Mononuclear cell (primary cell): Measurements from ENCODE around the gene MPP3. TPM values are rescaled to one million over a fixed set of nuclear protein-coding genes. Genes with fewer than 3 reads are reported as not detected.
"Not testable (repeated sequence)": the region's sequence is repeated elsewhere in the genome, so short reads cannot be mapped to it uniquely, and the experiment has no call there.

Experiments used
- H3K27me3 ChIP-seq: 2 replicates; pipeline ENCODE4 v1.6.0; 2011; ENCODE audit warnings: low read length, control low read depth; ENCODE audit not compliant: insufficient read depth
- H3K4me1 ChIP-seq: 2 replicates; pipeline ENCODE4 v1.5.1; 2011; ENCODE audit warnings: mild to moderate bottlenecking, low read length, control low read depth; ENCODE audit not compliant: insufficient read depth
- H3K4me3 ChIP-seq: 2 replicates; pipeline ENCODE4 v1.5.1; 2011; ENCODE audit warnings: mild to moderate bottlenecking, low read length, moderate library complexity
- H3K9me3 ChIP-seq: 2 replicates; pipeline ENCODE4 v1.5.1; 2011; ENCODE audit warnings: low read depth, mild to moderate bottlenecking, control low read depth, low read length
- total RNA-seq: library from RNA; depleted of rRNA; stranded (reverse); fragments of >200 nt; gene quantifications from one replicate; pipeline ENCODE4 v1.2.3, GENCODE V29; 2012

Gene MPP3
- total RNA-seq, 1 donor: 0.21 TPM

DNA sequence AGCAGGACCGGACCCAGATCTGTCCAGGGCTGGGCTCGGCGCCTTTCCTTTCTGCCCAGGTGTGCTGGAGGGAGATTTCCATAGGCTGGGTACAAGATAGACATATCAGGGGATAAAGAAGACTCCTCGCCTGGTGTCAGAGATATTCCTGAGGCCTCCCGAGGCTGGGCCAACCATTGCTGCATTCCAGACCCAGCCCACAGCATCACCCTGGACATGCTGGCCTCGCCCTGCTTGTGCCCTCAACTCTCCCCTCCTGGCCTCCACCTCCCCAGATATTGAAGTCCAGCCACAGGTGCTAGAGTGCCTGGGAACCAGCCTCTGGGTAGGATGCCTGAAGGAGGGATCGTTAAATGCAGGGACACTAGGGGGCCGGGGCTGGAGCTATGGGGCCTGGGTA lies 16.2 kb upstream of the MPP3 start:
- Histone ChIP-seq H3K4me1 (no peaks in the 10 kb centered on the region), H3K9me3 (no peaks in the 10 kb centered on the region), H3K4me3 (no peak overlapping the region), H3K27me3 (no peaks in the 10 kb centered on the region)

DNA sequence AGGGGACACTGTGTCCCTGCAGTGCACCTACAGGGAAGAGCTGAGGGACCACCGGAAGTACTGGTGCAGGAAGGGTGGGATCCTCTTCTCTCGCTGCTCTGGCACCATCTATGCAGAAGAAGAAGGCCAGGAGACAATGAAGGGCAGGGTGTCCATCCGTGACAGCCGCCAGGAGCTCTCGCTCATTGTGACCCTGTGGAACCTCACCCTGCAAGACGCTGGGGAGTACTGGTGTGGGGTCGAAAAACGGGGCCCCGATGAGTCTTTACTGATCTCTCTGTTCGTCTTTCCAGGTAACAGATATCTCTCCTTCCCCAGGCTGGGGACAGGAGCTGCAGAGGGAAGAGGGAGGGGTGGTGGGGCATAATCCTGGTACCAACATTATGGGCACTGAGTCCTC lies 15.7 kb upstream of the MPP3 start:
- Histone ChIP-seq H3K27me3 (no peaks in the 10 kb centered on the region), H3K9me3 (no peaks in the 10 kb centered on the region), H3K4me1 (no peaks in the 10 kb centered on the region), H3K4me3 (no peak overlapping the region)

DNA sequence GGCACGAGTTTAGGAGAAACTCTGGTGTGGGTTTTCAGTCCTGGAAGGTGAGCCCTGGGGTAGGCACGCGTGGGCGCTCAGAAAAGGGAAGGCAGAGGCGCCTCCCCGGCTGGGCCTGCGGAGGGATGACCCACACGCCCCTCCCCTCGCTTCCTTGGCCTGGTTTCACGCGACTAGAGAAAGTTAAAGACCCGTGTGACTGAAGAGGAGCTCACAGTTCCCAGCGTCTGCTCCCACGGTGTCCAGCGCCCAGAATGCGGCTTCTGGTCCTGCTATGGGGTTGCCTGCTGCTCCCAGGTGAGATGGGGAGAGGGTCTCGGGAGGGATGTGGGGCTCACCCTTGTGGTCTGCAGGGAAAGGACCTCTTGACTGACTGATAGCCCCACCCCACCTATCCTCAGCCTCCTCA lies 14.0 kb upstream of the MPP3 start, which contains the start of gene CD300LG:
CD300LG (plus strand) TSS at position 214 of the 409 bp plus-strand sequence; CDS start at position 255, 41 bp downstream.
- H3K9me3 ChIP-seq: no peaks in the 10 kb centered on the region
- H3K27me3 ChIP-seq: no peaks in the 10 kb centered on the region

DNA sequence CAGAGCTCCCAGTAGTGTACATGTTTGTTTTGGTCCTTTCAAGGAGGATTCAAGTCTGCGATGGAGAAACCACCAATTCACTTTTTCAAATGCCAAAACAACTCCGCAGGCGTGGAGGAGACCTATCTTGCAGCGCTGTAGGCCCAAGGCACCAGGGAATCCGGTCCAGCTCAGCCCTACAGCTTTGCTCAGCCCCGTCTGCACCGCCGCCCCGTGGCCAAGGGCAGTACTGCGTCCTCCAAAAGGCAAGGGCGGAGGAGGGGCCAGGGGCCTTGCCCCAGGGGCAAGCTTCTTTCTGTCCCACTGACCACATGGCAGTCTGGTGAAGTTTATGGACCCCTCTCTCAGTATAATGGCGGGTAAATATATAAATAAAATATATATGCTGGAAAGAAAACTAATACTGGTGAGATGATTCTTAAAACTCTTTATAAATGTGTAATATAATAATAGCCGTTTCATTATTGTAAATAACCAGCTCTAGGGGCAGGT lies 13.3 kb upstream of the MPP3 start:
- Histone ChIP-seq H3K9me3 (no peaks in the 10 kb centered on the region), H3K4me3 (no peak overlapping the region), H3K4me1 (no peaks in the 10 kb centered on the region), H3K27me3 (no peaks in the 10 kb centered on the region)

More for the DNA sequence above, 14.0 kb upstream of the MPP3 start, which contains the start of gene CD300LG:
- Histone ChIP-seq H3K4me3 (no peak within 1 kb of the TSS), H3K4me1 (no peaks in the 10 kb centered on the region)

DNA sequence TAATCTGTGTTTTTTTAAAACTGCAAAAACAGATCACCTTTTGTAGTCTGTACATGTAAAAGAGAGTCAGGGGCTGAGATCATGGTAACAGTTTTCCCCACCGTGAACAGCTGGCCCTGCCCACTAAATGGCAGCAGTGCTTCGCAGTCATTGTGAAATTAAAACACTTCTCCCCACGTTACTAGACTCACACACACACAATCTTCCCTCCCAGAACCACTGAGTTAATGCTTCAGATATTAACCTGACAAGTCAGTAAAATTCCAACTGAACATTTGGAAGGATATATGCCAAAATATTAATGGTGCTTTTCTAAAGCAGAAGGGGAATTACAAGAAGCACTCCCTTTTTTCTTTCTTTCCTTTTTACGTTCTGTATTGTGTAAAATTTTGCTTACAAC lies 12.8 kb upstream of the MPP3 start:
- Histone ChIP-seq H3K27me3 (no peaks in the 10 kb centered on the region), H3K9me3 (no peaks in the 10 kb centered on the region), H3K4me3 (no peak overlapping the region), H3K4me1 (no peaks in the 10 kb centered on the region)

DNA sequence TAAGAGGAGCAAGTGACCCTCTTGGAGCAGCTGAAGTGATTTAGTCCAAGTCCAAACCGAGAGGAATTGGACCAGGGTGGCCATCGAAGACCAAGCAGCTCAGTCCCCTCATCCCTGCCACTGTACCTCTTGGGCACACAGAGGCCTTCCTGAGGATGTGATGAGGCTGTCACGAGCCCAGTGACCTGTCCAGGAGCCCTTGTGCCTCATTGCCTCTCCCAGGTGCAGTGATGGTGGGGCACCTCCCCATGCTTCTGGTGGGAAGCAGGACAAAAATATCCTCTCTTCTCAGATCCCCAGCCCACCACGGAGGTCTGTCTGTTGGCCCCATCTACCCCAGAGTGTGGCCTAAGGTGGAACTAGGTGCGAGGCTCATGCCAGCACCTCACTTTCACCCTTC lies 11.3 kb upstream of the MPP3 start:
- H3K4me1 ChIP-seq: no peaks in the 10 kb centered on the region
- no peak overlapping the region for H3K4me3 ChIP-seq
- H3K27me3 ChIP-seq: no peaks in the 10 kb centered on the region
- H3K9me3 ChIP-seq: no peaks in the 10 kb centered on the region

DNA sequence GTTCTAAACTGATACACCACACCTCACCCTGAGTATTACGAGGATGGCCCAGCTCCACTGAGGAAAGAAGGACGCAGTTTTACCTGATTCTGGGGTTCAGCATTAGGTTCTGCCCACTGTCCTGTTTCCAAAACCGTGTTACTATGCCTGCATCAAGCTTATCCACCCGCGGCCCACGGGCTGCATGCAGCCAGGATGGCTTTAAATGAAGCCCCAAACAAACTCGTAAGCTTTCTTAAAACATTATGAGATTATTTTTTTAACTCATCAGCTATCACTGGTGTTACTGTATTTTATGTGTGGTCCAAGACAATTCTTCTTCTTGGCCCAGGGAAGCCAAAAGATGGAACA lies 10.0 kb upstream of the MPP3 start:
- Histone ChIP-seq H3K4me1 (no peaks in the 10 kb centered on the region), H3K9me3 (no peaks in the 10 kb centered on the region), H3K27me3 (no peaks in the 10 kb centered on the region), H3K4me3 (no peak overlapping the region)

DNA sequence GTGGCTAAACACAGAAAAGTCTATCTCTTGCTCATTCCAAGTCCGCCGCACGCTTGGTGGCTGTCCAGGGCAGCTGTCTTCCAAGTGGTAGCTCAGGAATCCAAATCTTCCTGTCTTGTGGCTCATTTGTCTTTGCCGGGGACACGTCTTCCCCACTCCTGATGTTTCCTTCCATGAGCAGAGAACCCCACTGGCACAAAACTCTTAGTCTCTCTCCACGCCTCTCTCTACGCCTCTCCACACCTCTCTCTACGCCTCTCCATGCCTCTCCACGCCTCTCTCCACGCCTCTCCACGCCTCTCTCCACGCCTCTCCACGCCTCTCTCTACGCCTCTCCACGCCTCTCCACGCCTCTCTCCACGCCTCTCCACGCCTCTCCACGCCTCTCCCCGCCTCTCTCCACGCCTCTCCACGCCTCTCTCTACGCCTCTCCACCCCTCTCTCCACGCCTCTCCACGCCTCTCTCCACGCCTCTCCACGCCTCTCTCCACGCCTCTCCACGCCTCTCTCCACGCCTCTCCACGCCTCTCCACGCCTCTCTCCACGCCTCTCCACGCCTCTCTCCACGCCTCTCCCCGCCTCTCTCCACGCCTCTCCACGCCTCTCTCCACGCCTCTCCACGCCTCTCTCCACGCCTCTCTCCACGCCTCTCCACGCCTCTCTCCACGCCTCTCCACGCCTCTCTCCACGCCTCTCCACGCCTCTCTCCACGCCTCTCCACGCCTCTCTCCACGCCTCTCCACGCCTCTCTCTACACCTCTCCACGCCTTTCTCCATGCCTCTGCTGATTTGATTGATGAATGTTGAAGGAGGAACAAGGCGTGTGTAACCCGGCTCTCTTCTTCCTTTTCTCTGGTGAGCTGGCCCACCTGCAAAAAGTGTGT lies 9.4 kb upstream of the MPP3 start:
- H3K4me1 ChIP-seq, H3K9me3 ChIP-seq, H3K4me3 ChIP-seq, H3K27me3 ChIP-seq: not testable (repeated sequence)

DNA sequence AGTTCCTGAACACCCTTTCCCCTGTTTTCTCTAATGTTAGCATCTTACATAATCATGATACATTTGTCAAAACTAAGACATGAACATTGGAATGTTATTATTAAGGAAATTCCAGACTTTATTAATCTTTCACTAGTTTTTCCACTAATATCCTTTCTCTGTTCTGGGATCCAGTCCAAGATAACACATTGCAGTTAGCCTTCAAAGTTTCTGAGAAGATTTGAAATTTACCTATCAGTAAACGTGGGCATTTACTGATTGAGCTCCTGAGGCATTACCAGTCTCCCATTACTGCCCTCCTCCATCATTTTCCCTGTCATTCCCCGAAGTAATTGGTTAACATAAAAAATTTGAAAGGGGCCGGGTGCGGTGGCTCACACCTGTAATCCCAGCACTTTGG lies 8.3 kb upstream of the MPP3 start:
- Histone ChIP-seq H3K27me3 (no peaks in the 10 kb centered on the region), H3K4me3 (no peak overlapping the region), H3K9me3 (no peaks in the 10 kb centered on the region), H3K4me1 (no peaks in the 10 kb centered on the region)

DNA sequence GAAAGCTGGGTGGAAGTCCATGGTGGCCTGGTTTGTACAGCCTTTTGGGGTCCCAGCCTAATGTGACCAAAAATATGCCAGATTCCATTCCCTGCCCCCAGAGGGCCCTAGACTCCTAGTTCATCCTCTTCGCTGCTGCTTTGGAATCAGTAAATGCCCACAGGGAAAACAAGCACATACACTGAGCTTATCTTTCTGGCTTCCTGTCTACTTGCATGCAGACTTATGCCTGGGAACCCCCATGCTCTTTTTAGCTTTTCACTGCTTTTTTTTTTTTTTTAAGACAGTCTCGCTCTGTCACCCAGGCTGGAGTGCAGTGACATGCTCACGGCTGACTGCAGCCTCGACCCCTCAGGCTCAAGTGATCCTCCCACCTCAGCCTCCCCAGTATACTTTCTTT lies 7.9 kb upstream of the MPP3 start:
- Histone ChIP-seq H3K4me1 (no peaks in the 10 kb centered on the region), H3K9me3 (no peaks in the 10 kb centered on the region), H3K4me3 (no peak overlapping the region), H3K27me3 (peaks cover 2% of the 10 kb centered on the region)

DNA sequence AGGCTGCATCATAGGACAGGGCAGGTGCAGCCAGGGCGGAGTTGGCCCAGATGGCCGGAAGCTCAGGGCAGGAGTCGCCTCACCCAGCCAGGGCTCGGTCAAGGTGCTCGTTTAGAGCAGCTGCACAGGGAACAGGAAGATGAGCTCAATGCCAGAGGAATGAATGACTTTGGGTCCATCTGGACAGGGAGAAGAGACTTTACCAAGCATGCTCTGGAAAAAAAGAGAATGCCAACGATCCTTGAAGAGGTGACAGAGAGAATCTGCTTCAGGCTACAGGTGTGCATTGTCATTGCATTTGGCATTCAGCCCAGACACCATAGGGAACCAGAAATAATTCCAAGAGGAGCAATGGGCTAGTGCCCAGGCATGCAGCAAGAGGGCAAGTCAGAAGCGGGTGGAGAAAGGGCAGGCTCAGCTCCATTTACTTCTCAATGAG lies 6.7 kb upstream of the MPP3 start:
- Histone ChIP-seq H3K9me3 (no peaks in the 10 kb centered on the region), H3K4me1 (no peaks in the 10 kb centered on the region), H3K27me3 (peaks cover 4% of the 10 kb centered on the region), H3K4me3 (no peak overlapping the region)

DNA sequence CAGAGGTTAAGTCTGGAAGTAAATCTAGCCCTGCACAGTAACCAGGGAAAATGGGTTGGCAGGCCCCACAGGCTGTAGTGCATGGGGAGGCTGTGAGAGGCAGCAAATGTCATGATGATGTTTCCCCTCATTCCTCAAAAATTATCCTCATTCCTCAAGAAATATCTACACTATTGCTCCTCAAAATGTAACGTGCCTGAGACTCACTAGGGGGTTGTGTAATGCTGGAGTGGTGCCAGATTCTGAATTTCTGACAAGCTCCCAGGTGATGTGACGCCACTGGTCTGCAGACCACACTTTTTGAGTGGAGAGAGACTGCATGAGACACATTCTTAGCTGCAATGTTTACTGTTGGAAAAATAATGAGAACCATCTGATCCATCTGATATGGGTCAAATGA lies 1.2 kb upstream of the MPP3 start:
- Histone ChIP-seq H3K4me1 (peaks cover 9% of the 10 kb centered on the region), H3K27me3 (peaks cover 28% of the 10 kb centered on the region), H3K4me3 (no peak overlapping the region), H3K9me3 (no peaks in the 10 kb centered on the region)

DNA sequence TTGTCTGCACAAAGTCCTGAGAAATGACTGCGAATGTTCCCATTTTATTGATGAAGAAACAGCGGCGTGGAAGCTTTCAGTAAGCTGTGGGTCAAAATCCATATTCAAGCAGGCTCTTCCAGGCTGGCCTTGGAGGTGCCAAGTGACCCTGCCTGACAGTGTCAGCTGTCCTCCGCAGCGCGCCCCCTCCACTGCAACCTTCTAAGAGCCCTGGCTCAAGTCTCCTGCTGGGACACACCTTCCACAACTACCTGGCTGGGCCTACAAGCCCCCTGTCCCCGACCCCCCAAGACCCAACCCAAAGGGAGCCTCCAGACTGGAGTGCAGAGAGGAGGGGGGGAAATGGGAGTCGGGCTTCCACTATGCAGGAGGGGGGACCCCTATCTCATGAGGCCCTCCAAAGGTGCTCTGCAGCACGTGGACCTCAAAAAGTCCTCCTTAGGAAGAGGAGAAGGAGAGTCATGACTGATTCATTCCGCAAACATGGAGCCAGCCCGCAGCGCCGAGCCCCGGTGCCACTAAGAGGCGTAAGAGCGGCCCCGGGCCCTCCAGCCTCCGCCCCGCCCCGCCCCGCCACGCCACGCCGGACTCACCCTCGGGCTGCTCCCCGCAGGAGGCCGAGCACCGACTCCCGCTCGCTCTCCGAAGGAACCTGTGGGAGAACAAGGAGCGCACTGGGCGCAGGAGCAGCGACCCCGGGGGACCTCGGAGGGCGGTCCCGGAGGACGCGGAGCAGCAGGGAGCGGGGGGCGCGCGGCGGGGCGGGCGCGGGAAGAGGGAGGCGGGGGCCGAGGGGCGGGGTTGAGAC lies 574 bp downstream of the MPP3 start:
- Histone ChIP-seq H3K9me3 (no peaks in the 10 kb centered on the region), H3K4me3 (peak overlapping the region; percentile 25), H3K27me3 (peaks cover 28% of the 10 kb centered on the region), H3K4me1 (peaks cover 9% of the 10 kb centered on the region)

DNA sequence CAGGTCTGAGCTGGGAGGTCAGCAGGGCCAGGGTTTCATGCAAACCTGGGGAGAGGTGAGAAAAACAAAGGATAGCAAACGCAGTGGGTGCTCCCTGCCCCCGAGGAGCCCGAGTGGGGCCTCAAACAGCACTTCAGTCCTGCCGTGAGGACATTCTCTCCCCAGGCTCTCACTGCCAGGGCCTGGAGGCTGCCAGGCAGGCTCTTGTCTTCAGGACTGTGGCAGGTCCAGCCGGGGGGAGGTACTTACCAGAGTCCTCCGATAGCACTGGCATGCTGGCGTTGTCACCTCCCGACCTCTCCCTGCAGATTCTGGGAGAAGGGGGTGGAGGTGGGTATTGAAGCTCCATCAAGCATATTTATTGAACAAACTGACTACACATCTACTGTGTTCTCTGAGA lies 1.3 kb downstream of the MPP3 start:
- H3K9me3 ChIP-seq: no peaks in the 10 kb centered on the region
- no peak overlapping the region for H3K4me3 ChIP-seq
- peaks cover 9% of the 10 kb centered on the region for H3K4me1 ChIP-seq
- peaks cover 28% of the 10 kb centered on the region for H3K27me3 ChIP-seq

DNA sequence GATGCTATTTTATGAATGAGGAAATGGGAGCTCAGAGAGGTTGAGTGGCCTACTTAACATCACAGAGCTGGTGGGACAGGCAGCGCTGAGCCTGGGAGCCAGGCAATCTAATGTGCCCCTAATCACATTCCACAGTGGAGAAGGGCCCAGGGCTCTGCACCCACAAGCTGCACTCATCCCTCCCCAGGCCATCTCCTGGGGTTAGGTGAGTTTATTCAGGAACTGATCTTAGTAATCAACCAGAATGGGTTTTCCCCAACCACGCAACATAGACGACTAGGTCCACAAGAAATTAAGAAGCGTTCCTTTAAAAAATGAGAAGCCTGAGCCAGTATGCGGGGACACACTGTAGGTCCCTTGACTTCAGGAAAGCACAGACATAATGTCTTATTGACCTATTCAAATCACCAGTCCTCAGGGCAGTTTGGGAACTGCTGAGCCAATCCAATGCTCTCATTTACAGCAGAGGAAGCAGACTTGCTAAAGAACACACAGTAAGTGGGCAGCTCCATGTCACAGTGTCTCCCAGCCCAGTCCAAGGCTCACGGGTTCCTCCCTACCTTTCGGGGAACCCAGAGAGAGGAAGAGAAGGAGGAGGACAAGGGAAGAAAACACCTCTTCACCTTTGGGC lies 2.3 kb downstream of the MPP3 start:
- Histone ChIP-seq H3K9me3 (no peaks in the 10 kb centered on the region), H3K4me1 (peaks cover 9% of the 10 kb centered on the region), H3K4me3 (no peak overlapping the region), H3K27me3 (peaks cover 24% of the 10 kb centered on the region)
